Transverse colon (tissue), 4 donors: ENCODE data around the gene ST6GALNAC5.

Experiments
- EP300 ChIP-seq: sonication (generic); formaldehyde crosslinking; IDR thresholded peaks from one replicate; pipeline ENCODE4 v1.6.1; 2017; ENCODE audit warnings: antibody characterized with exemption, low read depth
- POLR2A ChIP-seq: fragments of 450-650 bp; IDR thresholded peaks from one replicate; pipeline ENCODE4 v1.6.1; 2016; ENCODE audit warnings: antibody characterized with exemption, mild to moderate bottlenecking, moderate library complexity
- POLR2AphosphoS5 ChIP-seq, 3 donors: sonication (generic); formaldehyde crosslinking; IDR thresholded peaks; one replicate each; pipeline ENCODE4 v1.6.1; 2016; ENCODE audit warnings: antibody characterized with exemption in 3 of 3
- TF ChIP-seq, protein P1 (sequence below), 5 experiments: fragments of 200-600 bp in 3 of 5; fragments of 450-650 bp in 2 of 5; sonication (generic) in 3 of 5; IDR thresholded peaks; 1 replicate in 2 of 5; 2 replicates in 3 of 5; pipeline ENCODE4 v1.5.1; 2016 to 2017; ENCODE audit warnings: antibody characterized with exemption in 5 of 5, inconsistent platforms in 3 of 5, mild to moderate bottlenecking in 2 of 5, moderate library complexity in 1 of 5

DNA sequence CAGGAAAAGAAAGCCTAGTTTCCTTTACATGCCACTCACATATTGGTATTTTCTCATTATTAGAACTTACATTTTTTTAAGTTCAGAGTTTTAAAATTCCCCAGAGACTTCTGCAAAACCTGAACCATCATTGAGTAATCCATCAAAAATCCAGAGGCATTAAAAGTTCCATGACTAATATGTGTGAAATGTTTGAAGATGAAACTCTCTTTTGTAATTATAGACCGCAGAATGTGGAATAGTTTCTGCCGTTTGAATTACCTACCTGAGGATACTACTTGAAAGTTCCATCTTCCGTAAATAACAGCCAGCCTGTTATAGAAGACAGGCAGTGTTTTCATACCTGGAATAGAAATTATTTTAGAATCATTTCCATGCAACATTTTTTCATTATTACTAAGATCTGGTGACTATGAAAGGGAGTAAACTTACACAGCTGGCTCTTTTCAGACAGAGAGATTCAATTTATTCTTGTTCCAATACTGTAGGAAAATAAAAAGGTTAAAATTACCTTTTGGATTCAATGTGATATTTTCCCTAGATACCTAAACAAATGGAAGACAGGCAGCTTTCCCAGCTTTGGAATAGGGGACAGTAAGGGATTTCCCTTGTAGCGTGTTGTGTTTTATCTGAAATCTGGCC lies 131.4 kb downstream of the ST6GALNAC5 start:
- TF ChIP-seq, protein P1, sequence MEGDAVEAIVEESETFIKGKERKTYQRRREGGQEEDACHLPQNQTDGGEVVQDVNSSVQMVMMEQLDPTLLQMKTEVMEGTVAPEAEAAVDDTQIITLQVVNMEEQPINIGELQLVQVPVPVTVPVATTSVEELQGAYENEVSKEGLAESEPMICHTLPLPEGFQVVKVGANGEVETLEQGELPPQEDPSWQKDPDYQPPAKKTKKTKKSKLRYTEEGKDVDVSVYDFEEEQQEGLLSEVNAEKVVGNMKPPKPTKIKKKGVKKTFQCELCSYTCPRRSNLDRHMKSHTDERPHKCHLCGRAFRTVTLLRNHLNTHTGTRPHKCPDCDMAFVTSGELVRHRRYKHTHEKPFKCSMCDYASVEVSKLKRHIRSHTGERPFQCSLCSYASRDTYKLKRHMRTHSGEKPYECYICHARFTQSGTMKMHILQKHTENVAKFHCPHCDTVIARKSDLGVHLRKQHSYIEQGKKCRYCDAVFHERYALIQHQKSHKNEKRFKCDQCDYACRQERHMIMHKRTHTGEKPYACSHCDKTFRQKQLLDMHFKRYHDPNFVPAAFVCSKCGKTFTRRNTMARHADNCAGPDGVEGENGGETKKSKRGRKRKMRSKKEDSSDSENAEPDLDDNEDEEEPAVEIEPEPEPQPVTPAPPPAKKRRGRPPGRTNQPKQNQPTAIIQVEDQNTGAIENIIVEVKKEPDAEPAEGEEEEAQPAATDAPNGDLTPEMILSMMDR (IDR thresholded peaks at IDR 0.05): no peak
- TF ChIP-seq POLR2A (no peak), EP300 (no peak), POLR2AphosphoS5 (IDR thresholded peaks at IDR 0.05) (no peak)
